GM18868 (cell line): Measurements from ENCODE around the gene HSD3B1.
A peak's percentile ranks its signal among the peaks of the same experiment; 100 is the strongest.
"Not testable (repeated sequence)": the region's sequence is repeated elsewhere in the genome, so short reads cannot be mapped to it uniquely, and the experiment has no call there.

ENCODE experiments used
- ATAC-seq: cut with Tn5 transposase; IDR thresholded peaks from one replicate; pipeline ENCODE4 v1.9.1; 2021; ENCODE audit warnings: mild to moderate bottlenecking, moderate library complexity; ENCODE audit not compliant: unreplicated experiment

HSD3B1 gene

DNA sequence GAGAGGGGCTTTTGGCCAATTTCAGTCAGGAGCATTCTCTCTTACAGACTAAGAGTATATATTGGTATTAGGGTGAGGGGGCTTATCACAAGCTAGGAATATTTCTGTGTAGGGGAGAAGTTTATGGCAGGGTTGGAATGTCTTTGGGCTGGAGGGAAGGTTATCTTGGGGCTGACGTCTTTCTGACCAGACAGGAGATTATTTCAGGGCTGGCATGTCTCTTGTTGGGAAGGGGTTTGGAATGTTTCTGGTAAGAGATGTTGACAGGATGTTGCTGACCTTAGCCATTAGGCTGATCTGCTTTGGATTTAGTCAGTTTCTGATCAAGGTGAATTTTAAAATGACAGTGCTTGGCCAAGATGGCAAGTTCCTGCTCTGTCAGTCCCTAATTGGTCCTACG lies 17.8 kb upstream of the HSD3B1 start:
- no peak for ATAC-seq

- ATAC-seq = no peak
These were observed 16.1 kb upstream of the HSD3B1 start for GRCh38 chr1:119490925-119491324.

- no peak for ATAC-seq
These were observed 14.2 kb upstream of the HSD3B1 start for GRCh38 chr1:119492763-119493162.

GRCh38 chr1:119504831-119505230 lies 2.2 kb upstream of the HSD3B1 start:
- ATAC-seq = no peak

- no peak for ATAC-seq
These were observed 3.0 kb downstream of the HSD3B1 start for GRCh38 chr1:119510046-119510445.

GRCh38 chr1:119515221-119515620 lies 8.2 kb downstream of the HSD3B1 start:
- ATAC-seq = no peak

DNA sequence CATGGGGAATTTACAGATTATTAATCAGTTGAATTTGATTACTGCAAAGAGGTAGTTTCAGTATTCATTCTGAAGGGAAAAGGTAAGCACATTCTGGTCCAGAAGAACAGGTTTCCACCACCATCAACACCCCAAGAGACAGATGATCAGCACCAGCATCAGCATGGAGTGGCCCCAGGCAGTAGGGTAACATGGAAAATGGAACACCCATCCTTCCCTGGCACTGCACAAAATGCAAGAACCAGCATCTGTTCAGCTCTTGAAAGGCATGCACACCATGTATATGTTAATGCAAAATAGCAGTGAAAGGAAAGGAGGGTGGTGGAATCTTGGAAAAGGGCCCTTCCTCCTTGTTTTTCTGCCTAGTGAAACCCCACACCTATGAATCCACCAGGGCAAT lies 9.2 kb downstream of the HSD3B1 start:
- ATAC-seq = no peak

GRCh38 chr1:119516680-119517079 lies 9.7 kb downstream of the HSD3B1 start:
- ATAC-seq = no peak

- not testable (repeated sequence) for ATAC-seq
These were observed 10.7 kb downstream of the HSD3B1 start for GRCh38 chr1:119517667-119518066.

DNA sequence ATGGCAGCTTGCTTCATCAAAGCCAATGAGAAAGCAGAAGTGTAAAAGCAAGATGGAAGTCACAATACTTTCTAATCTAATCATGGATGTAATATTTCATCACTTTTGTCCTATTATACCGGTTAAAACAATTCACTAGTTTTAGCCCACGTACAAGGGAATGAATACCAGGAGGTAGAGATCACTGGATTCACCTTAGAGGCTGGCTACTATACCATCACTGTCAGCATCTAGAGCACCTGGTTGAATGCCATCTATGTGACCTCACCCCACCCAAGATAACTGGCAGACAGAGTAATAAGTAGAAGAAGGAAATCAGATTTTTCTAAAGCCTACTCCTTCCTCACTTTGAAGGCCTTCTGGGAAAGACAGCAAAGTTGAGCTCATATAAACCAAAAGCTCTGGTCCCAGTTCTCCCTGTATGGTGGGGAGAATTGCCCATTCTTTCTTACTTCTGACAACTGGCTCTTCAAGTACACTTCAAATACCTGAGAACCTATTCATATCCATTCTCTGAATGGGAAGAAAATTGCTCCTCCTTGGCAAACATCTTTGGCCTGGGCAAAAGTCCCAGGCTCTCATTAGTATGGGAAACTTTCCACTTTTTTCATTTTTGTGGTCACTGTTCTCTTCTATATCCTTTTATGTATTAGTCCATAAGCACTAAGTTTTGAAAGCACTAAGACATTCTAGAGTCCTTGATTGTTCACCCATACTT lies 24.8 kb downstream of the HSD3B1 start:
- no peak for ATAC-seq

GRCh38 chr1:119532324-119532910 lies 25.4 kb downstream of the HSD3B1 start:
- no peak for ATAC-seq

GRCh38 chr1:119535381-119535780 lies 28.4 kb downstream of the HSD3B1 start:
- no peak for ATAC-seq

GRCh38 chr1:119537966-119538365 lies 31.0 kb downstream of the HSD3B1 start:
- ATAC-seq = no peak

GRCh38 chr1:119539636-119540035 lies 32.6 kb downstream of the HSD3B1 start:
- no peak for ATAC-seq

DNA sequence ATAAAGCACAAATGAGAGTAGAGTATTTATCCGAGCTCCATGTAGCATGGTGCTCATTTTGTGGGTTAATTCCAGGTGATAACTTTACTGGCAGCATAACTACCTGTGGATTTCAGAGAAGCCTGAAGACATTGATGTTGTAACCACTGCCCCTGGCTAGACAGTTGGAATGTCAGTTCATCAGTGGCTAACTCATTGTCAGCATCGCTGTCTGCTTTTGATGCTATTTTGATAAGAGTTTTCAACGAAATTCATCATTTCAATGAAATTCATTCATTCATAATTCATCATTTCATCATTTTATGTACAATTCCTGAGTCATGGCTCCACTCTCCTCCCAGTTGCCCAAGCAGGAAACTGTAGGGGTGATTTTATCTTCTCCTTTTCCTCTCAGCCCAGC lies 34.4 kb downstream of the HSD3B1 start:
- ATAC-seq = no peak

DNA sequence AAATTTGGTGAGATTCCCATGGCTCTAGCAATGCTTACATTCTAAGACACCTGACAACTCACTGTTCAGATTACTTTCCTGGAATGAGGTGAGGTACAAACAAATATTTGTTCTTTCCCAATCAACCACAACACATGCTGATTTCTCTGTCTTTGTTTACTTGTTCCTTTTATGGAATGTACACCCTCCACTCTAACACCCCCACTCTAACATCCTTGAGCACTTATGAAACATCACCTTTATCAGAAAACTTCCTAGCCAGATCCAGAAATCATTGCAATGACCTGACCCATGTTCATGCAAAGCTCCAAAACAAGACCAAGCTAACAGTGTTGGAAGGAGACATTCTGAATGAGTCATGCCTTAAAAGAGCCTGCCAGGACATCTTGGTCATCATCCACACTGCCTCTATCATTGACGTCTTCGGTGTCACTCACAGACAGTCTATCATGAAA lies 35.5 kb downstream of the HSD3B1 start:
- no peak for ATAC-seq

DNA sequence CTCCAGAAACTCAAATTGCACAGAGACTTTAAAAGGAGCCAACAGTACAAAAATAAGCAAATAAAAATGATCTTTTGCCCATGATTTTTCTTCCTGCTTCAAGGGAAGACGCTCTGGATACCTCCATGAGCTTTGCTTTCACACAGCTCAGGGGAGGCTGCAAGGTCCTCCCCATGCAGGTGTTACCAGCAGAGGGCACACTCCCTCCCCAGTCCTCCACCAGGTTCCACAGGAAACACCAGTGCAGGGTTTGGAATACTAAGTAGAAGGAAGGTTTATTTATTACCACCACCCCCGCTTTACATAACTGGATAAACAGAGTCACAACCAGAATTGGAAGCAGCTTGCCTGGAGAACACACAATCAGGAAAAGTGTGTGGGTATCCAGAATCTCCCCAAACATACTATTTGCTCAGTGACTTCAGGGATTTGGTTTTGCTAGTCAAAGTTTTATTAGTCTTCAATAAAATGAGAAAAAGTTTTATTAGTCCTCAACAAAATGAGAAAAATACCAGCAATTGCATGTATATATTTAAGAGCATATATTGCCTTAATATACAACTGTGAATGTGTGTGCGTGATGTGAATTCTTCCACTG lies 37.3 kb downstream of the HSD3B1 start:
- peak; percentile 51 for ATAC-seq

GRCh38 chr1:119546641-119547040 lies 39.6 kb downstream of the HSD3B1 start:
- ATAC-seq = no peak

- no peak for ATAC-seq
These were observed 40.3 kb downstream of the HSD3B1 start for GRCh38 chr1:119547306-119547705.

GRCh38 chr1:119547805-119548204 lies 40.8 kb downstream of the HSD3B1 start:
- no peak for ATAC-seq

DNA sequence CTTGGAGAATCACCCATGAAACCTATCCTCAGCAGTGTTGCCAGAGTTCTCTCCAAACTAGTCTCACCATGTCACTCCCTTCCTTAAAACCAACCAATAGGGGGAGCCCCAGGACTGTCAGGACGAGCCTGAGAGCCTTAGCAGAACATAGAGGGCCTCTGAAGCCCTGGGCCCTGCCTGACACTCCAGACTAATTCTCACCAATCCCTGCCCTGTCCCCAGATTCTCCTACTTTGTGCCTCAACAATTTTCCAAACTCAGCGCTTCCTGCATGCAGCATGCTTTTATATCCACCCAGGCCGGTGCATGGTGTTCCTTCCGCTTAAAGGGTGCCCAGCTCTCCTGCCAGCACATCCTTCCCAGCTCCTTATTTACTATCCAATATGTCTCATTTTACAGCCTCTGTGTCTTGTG lies 42.7 kb downstream of the HSD3B1 start:
- ATAC-seq = peak; percentile 93

DNA sequence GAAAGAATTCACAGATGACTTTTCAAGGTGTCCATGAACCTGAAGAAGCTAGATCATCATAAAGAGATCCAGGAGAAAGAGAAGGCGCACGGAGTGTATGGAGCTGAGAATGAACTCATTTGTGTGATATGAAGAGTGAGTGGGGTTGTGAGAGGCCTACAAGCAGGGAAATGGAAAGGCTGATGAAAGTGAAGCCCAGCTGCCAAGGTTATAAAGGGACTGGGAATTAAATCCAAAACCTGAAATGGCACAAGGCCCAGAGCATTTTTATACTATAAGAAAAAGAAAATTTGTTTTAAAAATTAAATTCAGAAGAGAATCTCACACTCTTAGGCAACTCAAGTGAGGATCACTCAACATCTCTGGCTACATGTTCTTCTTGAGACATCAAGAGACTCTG lies 43.4 kb downstream of the HSD3B1 start:
- ATAC-seq = no peak
